T-helper 2 cell treated with Interferon-gamma antibody and Interleukin-4, amounts not matched to agents 5 μg/mL and 100 μg/mL, for 36 hours (primary cell): ENCODE measurements around the gene MAP3K2.

Source experiments
- DNase-seq: peaks from one replicate; pipeline ENCODE4 v3.0.0; 2021; ENCODE audit warnings: low spot score
- H3K27ac Mint-ChIP-seq: one replicate; pipeline ENCODE4 v1.8.0; 2021; ENCODE audit warnings: mild to moderate bottlenecking, mixed read lengths
- H3K27me3 Mint-ChIP-seq: one replicate; pipeline ENCODE4 v1.8.0; 2021; ENCODE audit warnings: low read depth, mixed read lengths
- H3K36me3 Mint-ChIP-seq: one replicate; pipeline ENCODE4 v1.8.0; 2021; ENCODE audit warnings: low read depth, mixed read lengths
- H3K4me1 Mint-ChIP-seq: one replicate; pipeline ENCODE4 v1.8.0; 2021; ENCODE audit warnings: low read depth, mixed read lengths
- H3K4me3 Mint-ChIP-seq: one replicate; pipeline ENCODE4 v1.8.0; 2022; ENCODE audit warnings: mild to moderate bottlenecking, moderate library complexity, mixed read lengths
- H3K9me3 Mint-ChIP-seq: one replicate; pipeline ENCODE4 v1.8.0; 2021; ENCODE audit warnings: mixed read lengths

The MAP3K2 gene

GRCh38 chr2:127424598-127425520 lies 37.1 kb upstream of the MAP3K2 start:
- H3K4me1 Mint-ChIP-seq: peaks cover 7% of the 10 kb centered on the region
- DNase-seq: no peak
- no peaks in the 10 kb centered on the region for H3K36me3 Mint-ChIP-seq
- H3K4me3 Mint-ChIP-seq: no peak overlapping the region
- no peak overlapping the region for H3K27ac Mint-ChIP-seq
- H3K9me3 Mint-ChIP-seq: no peaks in the 10 kb centered on the region
- H3K27me3 Mint-ChIP-seq: peaks cover 38% of the 10 kb centered on the region

DNA sequence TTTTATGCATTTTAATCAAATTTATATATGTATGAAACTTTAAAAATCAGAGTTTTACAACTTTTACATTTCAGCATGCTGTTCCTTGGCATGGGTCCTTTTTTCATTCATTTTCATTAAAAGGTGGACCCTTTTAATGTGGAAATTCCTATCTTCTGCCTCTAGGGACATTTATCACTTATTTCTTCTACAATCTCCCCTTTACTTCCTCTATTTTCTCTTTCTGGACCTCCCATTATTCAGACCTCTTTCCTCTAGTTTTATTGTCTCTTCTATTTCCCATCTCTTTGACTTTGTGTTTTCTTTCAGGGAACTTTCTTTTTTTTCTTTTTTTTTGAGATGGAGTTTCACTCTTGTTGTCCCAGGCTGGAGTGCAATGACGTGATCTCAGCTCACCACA lies 36.1 kb upstream of the MAP3K2 start:
- peaks cover 7% of the 10 kb centered on the region for H3K4me1 Mint-ChIP-seq
- H3K4me3 Mint-ChIP-seq: peak overlapping the region; percentile 19
- H3K36me3 Mint-ChIP-seq: no peaks in the 10 kb centered on the region
- H3K27me3 Mint-ChIP-seq: peaks cover 38% of the 10 kb centered on the region
- no peak for DNase-seq
- no peaks in the 10 kb centered on the region for H3K9me3 Mint-ChIP-seq
- H3K27ac Mint-ChIP-seq: no peak overlapping the region

- Mint-ChIP-seq H3K36me3 (no peaks in the 10 kb centered on the region), H3K27ac (no peak overlapping the region), H3K4me1 (peaks cover 7% of the 10 kb centered on the region), H3K27me3 (peaks cover 38% of the 10 kb centered on the region), H3K9me3 (no peaks in the 10 kb centered on the region), H3K4me3 (peak overlapping the region; percentile 19)
- no peak for DNase-seq
These were observed 35.7 kb upstream of the MAP3K2 start for GRCh38 chr2:127423478-127423843.

- H3K9me3 Mint-ChIP-seq: no peaks in the 10 kb centered on the region
- H3K36me3 Mint-ChIP-seq: no peaks in the 10 kb centered on the region
- peaks cover 38% of the 10 kb centered on the region for H3K27me3 Mint-ChIP-seq
- peaks cover 7% of the 10 kb centered on the region for H3K4me1 Mint-ChIP-seq
- peak overlapping the region; percentile 50 for H3K4me3 Mint-ChIP-seq
- DNase-seq: no peak
- no peak overlapping the region for H3K27ac Mint-ChIP-seq
These were observed 35.0 kb upstream of the MAP3K2 start for GRCh38 chr2:127422559-127423477.

DNA sequence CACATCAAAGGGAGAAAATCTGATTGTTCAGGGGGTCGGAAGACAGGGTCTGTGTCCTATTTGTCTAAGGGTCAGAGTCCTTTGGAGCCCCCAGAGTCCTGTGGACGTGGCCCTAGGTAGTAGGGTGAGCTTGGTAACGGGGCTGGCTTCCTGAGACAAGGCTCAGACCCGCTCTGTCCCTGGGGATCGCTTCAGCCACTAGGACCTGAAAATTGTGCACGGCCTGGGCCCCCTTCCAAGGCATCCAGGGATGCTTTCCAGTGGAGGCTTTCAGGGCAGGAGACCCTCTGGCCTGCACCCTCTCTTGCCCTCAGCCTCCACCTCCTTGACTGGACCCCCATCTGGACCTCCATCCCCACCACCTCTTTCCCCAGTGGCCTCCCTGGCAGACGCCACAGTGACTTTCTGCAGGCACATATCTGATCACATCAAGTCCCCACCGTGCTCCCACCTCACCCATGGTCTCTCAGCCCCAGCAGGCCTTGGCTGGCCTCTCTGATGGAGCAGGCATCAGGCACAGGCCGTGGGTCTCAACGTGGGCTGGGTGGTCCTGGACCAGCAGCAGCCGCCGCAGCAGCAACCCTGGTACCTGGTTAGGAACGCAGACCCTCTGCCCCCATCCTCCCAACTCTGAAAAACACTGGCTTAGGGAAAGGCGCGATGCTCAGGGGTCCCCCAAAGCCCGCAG lies 34.2 kb upstream of the MAP3K2 start:
- H3K4me1 Mint-ChIP-seq: peaks cover 7% of the 10 kb centered on the region
- no peaks in the 10 kb centered on the region for H3K9me3 Mint-ChIP-seq
- no peak for DNase-seq
- no peak overlapping the region for H3K27ac Mint-ChIP-seq
- peaks cover 38% of the 10 kb centered on the region for H3K27me3 Mint-ChIP-seq
- no peaks in the 10 kb centered on the region for H3K36me3 Mint-ChIP-seq
- H3K4me3 Mint-ChIP-seq: peak overlapping the region; percentile 28

DNA sequence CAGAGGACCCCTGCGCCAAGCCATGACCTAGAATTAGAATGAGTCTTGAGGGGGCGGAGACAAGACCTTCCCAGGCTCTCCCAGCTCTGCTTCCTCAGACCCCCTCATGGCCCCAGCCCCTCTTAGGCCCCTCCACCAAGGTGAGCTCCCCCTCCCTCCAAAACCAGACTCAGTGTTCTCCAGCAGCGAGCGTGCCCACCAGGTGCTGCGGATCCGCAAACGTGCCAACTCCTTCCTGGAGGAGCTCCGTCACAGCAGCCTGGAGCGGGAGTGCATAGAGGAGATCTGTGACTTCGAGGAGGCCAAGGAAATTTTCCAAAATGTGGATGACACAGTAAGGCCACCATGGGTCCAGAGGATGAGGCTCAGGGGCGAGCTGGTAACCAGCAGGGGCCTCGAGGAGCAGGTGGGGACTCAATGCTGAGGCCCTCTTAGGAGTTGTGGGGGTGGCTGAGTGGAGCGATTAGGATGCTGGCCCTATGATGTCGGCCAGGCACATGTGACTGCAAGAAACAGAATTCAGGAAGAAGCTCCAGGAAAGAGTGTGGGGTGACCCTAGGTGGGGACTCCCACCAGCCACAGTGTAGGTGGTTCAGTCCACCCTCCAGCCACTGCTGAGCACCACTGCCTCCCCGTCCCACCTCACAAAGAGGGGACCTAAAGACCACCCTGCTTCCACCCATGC lies 33.5 kb upstream of the MAP3K2 start:
- H3K4me3 Mint-ChIP-seq: peak overlapping the region; percentile 7
- peaks cover 38% of the 10 kb centered on the region for H3K27me3 Mint-ChIP-seq

GRCh38 chr2:127420039-127420864 lies 32.5 kb upstream of the MAP3K2 start:
- Mint-ChIP-seq H3K27me3 (peaks cover 37% of the 10 kb centered on the region), H3K4me1 (peaks cover 18% of the 10 kb centered on the region), H3K9me3 (no peaks in the 10 kb centered on the region), H3K4me3 (no peak overlapping the region), H3K36me3 (no peaks in the 10 kb centered on the region), H3K27ac (no peak overlapping the region)
- no peak for DNase-seq

More for the DNA sequence above, 33.5 kb upstream of the MAP3K2 start:
- Mint-ChIP-seq H3K9me3 (no peaks in the 10 kb centered on the region), H3K4me1 (peaks cover 14% of the 10 kb centered on the region), H3K27ac (no peak overlapping the region), H3K36me3 (no peaks in the 10 kb centered on the region)
- DNase-seq: no peak

- no peaks in the 10 kb centered on the region for H3K36me3 Mint-ChIP-seq
- no peaks in the 10 kb centered on the region for H3K9me3 Mint-ChIP-seq
- no peak for DNase-seq
- H3K27ac Mint-ChIP-seq: no peak overlapping the region
- H3K27me3 Mint-ChIP-seq: peaks cover 34% of the 10 kb centered on the region
- H3K4me3 Mint-ChIP-seq: no peak overlapping the region
- H3K4me1 Mint-ChIP-seq: peaks cover 18% of the 10 kb centered on the region
These were observed 31.8 kb upstream of the MAP3K2 start for GRCh38 chr2:127419448-127420038.

DNA sequence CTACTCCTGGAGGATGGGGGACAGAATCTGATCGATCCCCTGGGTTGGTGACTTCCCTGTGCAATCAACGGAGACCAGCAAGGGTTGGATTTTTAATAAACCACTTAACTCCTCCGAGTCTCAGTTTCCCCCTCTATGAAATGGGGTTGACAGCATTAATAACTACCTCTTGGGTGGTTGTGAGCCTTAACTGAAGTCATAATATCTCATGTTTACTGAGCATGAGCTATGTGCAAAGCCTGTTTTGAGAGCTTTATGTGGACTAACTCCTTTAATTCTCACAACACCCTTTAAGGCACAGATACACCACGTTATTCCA lies 31.3 kb upstream of the MAP3K2 start:
- Mint-ChIP-seq H3K27me3 (peaks cover 31% of the 10 kb centered on the region), H3K9me3 (no peaks in the 10 kb centered on the region), H3K27ac (no peak overlapping the region), H3K4me3 (no peak overlapping the region), H3K36me3 (no peaks in the 10 kb centered on the region), H3K4me1 (peaks cover 18% of the 10 kb centered on the region)
- no peak for DNase-seq

DNA sequence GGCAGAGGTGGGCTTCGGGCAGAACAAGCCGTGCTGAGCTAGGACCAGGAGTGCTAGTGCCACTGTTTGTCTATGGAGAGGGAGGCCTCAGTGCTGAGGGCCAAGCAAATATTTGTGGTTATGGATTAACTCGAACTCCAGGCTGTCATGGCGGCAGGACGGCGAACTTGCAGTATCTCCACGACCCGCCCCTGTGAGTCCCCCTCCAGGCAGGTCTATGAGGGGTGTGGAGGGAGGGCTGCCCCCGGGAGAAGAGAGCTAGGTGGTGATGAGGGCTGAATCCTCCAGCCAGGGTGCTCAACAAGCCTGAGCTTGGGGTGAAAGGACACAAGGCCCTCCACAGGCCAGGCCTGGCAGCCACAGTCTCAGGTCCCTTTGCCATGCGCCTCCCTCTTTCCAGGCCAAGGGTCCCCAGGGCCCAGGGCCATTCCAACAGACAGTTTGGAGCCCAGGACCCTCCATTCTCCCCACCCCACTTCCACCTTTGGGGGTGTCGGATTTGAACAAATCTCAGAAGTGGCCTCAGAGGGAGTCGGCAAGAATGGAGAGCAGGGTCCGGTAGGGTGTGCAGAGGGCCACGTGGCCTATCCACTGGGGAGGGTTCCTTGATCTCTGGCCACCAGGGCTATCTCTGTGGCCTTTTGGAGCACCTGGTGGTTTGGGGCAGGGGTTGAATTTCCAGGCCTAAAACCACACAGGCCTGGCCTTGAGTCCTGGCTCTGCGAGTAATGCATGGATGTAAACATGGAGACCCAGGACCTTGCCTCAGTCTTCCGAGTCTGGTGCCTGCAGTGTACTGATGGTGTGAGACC lies 30.7 kb upstream of the MAP3K2 start, which contains the start of gene PROC:
Gene PROC (plus strand): TSS at position 128 of the 812 bp plus-strand sequence. CDS start 1,516 bp downstream, outside the sequence.
- Mint-ChIP-seq H3K9me3 (no peaks in the 10 kb centered on the region), H3K27ac (no peak within 1 kb of the TSS), H3K36me3 (no peaks in the 10 kb centered on the region), H3K4me3 (peak within 1 kb of the TSS; percentile 3), H3K27me3 (peaks cover 25% of the 10 kb centered on the region), H3K4me1 (peaks cover 16% of the 10 kb centered on the region)
- no peak for DNase-seq

GRCh38 chr2:127417406-127417805 lies 29.6 kb upstream of the MAP3K2 start:
- DNase-seq: no peak
- no peaks in the 10 kb centered on the region for H3K36me3 Mint-ChIP-seq
- H3K9me3 Mint-ChIP-seq: peaks cover 2% of the 10 kb centered on the region
- peaks cover 18% of the 10 kb centered on the region for H3K27me3 Mint-ChIP-seq
- peaks cover 14% of the 10 kb centered on the region for H3K4me1 Mint-ChIP-seq
- H3K4me3 Mint-ChIP-seq: peak overlapping the region; percentile 3
- H3K27ac Mint-ChIP-seq: no peak overlapping the region

GRCh38 chr2:127416506-127417001 lies 28.8 kb upstream of the MAP3K2 start:
- DNase-seq: no peak
- peak overlapping the region; percentile 27 for H3K27ac Mint-ChIP-seq
- peaks cover 16% of the 10 kb centered on the region for H3K4me1 Mint-ChIP-seq
- peaks cover 10% of the 10 kb centered on the region for H3K27me3 Mint-ChIP-seq
- peak overlapping the region; percentile 68 for H3K4me3 Mint-ChIP-seq
- peaks cover 3% of the 10 kb centered on the region for H3K9me3 Mint-ChIP-seq
- no peaks in the 10 kb centered on the region for H3K36me3 Mint-ChIP-seq
